Activated T-helper 17 cell treated with anti-CD3 and anti-CD28 coated beads, Interleukin-2, amount 50 U/mL, for 72 hours (primary cell): ENCODE data around the gene CD7. TPM values are rescaled to one million over a fixed set of nuclear protein-coding genes. Genes with fewer than 3 reads are reported as not detected.
A peak's percentile ranks its signal among the peaks of the same experiment; 100 is the strongest.

Experiments used
- ATAC-seq: fragments of 150-1000 bp; cut with Tn5 transposase; replicated peaks from 2 replicates; pipeline ENCODE4 v1.10.0; 2021; ENCODE audit warnings: mild to moderate bottlenecking, moderate library complexity
- H3K27ac Mint-ChIP-seq: one replicate; pipeline ENCODE4 v1.8.0; 2022; ENCODE audit warnings: mixed read lengths
- H3K27me3 Mint-ChIP-seq: one replicate; pipeline ENCODE4 v1.8.0; 2022; ENCODE audit warnings: mixed read lengths
- H3K36me3 Mint-ChIP-seq: one replicate; pipeline ENCODE4 v1.8.0; 2022; ENCODE audit warnings: low read depth, mild to moderate bottlenecking, mixed read lengths
- H3K4me1 Mint-ChIP-seq: one replicate; pipeline ENCODE4 v1.8.0; 2022; ENCODE audit warnings: mixed read lengths
- H3K4me3 Mint-ChIP-seq: one replicate; pipeline ENCODE4 v1.8.0; 2022; ENCODE audit warnings: mild to moderate bottlenecking, mixed read lengths
- H3K9me3 Mint-ChIP-seq: one replicate; pipeline ENCODE4 v1.8.0; 2022; ENCODE audit warnings: mixed read lengths
- total RNA-seq, 2 donors: library from RNA; stranded (reverse); gene quantifications; one replicate each; pipeline ENCODE4 v1.2.3, GENCODE V29; 2022

CD7 gene
- total RNA-seq, 2 donors from 2014 or later = 193 to 378 TPM

- H3K9me3 Mint-ChIP-seq = no peaks in the 10 kb centered on the region
- no peak overlapping the region for H3K27ac Mint-ChIP-seq
- H3K4me3 Mint-ChIP-seq = no peak overlapping the region
- no peaks in the 10 kb centered on the region for H3K36me3 Mint-ChIP-seq
- H3K4me1 Mint-ChIP-seq = peaks cover 28% of the 10 kb centered on the region
- ATAC-seq = no peak
- H3K27me3 Mint-ChIP-seq = no peaks in the 10 kb centered on the region
Observed at GRCh38 chr17:82278786-82279391, 38.5 kb downstream of the CD7 start.

- H3K36me3 Mint-ChIP-seq = peaks cover 5% of the 10 kb centered on the region
- no peak for ATAC-seq
- no peaks in the 10 kb centered on the region for H3K9me3 Mint-ChIP-seq
- H3K4me1 Mint-ChIP-seq = peaks cover 22% of the 10 kb centered on the region
- H3K4me3 Mint-ChIP-seq = no peak overlapping the region
- no peak overlapping the region for H3K27ac Mint-ChIP-seq
- H3K27me3 Mint-ChIP-seq = no peaks in the 10 kb centered on the region
Observed at GRCh38 chr17:82278308-82278707, 39.1 kb downstream of the CD7 start.

DNA sequence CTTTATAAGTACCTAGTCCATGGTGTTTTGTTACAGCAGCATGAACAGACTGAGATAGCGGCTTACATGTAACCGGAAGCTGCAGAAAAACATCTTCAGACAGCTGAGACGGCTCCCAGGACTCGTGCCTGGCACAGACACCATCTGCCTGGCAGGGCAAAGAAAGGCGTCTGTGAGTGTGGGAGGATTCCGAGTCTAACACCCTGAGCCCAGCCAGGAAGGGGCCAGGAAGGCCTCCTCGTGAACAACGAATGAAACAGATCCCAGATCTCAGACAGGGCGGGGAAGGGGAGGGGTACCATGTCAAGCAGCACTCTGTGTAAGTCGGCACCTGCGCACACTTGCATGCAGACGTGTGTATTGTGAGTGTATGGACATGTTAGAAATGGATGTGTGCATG, 39.6 kb downstream of the CD7 start:
- peaks cover 6% of the 10 kb centered on the region for H3K36me3 Mint-ChIP-seq
- H3K9me3 Mint-ChIP-seq = no peaks in the 10 kb centered on the region
- no peak for ATAC-seq
- H3K27ac Mint-ChIP-seq = no peak overlapping the region
- peaks cover 21% of the 10 kb centered on the region for H3K4me1 Mint-ChIP-seq
- no peaks in the 10 kb centered on the region for H3K27me3 Mint-ChIP-seq
- H3K4me3 Mint-ChIP-seq = no peak overlapping the region

GRCh38 chr17:82276938-82277337, 40.5 kb downstream of the CD7 start:
- no peak for ATAC-seq
- H3K4me1 Mint-ChIP-seq = peaks cover 24% of the 10 kb centered on the region
- H3K27ac Mint-ChIP-seq = no peak overlapping the region
- H3K27me3 Mint-ChIP-seq = no peaks in the 10 kb centered on the region
- no peaks in the 10 kb centered on the region for H3K9me3 Mint-ChIP-seq
- H3K36me3 Mint-ChIP-seq = peaks cover 14% of the 10 kb centered on the region
- H3K4me3 Mint-ChIP-seq = no peak overlapping the region

DNA sequence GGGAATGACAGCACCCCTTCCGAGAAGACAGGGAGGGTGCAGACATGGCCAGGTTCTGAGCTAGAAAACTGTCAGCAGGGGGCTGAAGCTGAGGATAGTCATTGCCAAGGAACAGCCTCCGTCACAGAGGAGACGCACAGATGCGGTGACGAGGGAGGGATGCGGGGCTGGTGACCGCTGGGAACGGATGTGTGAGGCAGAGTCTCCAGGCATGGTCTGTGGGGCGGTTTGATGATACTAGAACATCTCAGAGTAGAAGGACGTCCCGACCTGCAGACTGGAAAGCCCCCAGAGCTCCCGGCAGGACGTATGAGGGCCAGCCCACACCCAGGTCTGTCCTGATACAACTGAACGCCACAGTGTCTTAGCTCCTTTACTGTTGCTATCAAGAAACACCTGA, 42.1 kb downstream of the CD7 start:
- Mint-ChIP-seq H3K4me3 (peak overlapping the region; percentile 93), H3K4me1 (peaks cover 24% of the 10 kb centered on the region), H3K36me3 (peaks cover 30% of the 10 kb centered on the region), H3K27ac (peak overlapping the region; percentile 73), H3K9me3 (no peaks in the 10 kb centered on the region), H3K27me3 (no peaks in the 10 kb centered on the region)
- ATAC-seq = no peak

GRCh38 chr17:82274134-82275020, 43.0 kb downstream of the CD7 start:
- Mint-ChIP-seq H3K9me3 (no peaks in the 10 kb centered on the region), H3K4me3 (peak overlapping the region; percentile 93), H3K4me1 (peaks cover 33% of the 10 kb centered on the region), H3K27ac (peak overlapping the region; percentile 99), H3K36me3 (peaks cover 40% of the 10 kb centered on the region), H3K27me3 (no peaks in the 10 kb centered on the region)
- no peak for ATAC-seq

DNA sequence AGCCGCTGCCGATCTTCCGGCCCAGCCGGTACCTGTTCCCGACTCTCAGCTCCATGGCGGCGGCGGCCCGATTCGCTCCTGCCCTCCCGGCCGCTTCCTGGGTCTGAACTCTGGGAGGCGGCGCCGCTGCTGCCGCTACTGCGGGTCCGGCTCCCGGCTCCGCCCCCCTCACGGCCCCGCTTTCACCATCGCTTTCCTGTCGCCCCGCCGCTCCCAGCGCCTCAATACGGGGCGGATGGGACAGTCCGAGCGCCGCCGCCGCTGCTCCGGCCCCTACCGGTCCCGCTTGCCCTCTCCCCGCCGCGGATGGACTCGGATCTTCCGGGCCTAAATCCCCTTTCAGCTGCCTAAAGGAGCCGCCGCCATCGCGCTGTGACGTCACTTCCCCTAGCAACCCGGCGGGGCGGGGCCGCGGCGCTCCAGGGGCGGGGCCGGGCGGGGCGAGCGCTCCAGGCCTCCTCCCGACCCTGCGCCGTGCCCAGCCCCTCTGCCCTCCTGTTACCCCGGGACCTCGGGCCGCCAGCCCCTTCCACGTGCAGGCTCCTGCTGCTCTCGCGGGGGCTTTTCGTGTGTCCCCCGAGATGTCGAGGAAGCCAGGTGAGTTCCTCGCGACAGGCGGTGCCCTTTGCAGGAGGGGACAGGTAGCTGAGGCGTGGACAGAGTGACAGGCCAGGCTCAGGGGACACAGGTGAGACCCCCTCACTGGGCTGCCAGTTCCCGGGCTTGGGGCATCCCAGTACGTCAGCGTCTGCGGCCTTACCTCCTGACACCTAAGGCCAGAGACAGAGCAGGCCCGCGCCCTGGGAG, 43.9 kb downstream of the CD7 start, which contains the start of gene CSNK1D:
Gene CSNK1D (minus strand): TSS at position 374 of the 807 bp plus-strand sequence. CDS start 319 bp downstream, at position 55.
- H3K27me3 Mint-ChIP-seq = no peaks in the 10 kb centered on the region
- ATAC-seq = peak; percentile 91
- peak within 1 kb of the TSS; percentile 99 for H3K27ac Mint-ChIP-seq
- H3K4me1 Mint-ChIP-seq = peaks cover 36% of the 10 kb centered on the region
- peak within 1 kb of the TSS; percentile 93 for H3K4me3 Mint-ChIP-seq
- H3K36me3 Mint-ChIP-seq = peaks cover 48% of the 10 kb centered on the region
- H3K9me3 Mint-ChIP-seq = no peaks in the 10 kb centered on the region

DNA sequence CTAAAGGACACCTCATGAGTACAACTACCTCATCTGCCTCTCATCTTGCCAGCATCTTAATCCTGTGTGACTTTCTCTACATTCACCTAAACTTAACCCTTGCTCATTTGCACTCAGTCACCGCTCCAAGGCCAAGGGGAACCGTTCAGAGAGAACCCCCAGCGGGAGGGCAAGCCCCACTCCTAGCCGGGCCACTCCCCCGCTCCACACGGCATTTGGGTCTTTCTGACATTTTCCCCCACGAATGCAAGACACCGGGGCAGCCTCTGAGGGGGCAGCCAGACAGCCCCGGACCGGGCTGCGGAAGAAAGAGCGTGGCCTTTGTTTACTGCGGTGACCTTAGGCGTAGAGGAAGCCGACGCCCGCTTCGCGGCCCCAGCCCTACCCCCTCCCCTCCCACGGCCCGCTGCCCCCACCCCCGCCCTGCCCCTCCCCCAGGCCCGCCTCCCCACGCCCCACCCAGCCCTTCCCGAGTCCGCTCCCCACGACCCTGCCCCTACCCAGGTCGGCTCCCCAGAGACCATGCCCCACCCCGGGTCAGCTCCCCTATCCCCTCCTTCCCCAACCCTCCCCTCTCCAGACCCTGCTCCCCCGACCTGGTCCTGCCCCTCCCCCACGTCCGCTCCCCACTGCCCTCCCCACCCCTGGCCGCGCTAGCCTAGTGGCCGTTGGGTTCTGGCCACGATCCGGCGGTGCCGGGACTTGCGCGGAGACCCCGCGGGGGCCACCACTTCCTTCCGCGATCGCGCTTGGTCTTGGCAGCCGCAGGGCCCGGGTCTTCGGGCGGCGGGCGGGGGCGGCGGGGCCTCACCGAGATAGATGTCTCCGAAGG, 44.7 kb downstream of the CD7 start:
- Mint-ChIP-seq H3K9me3 (no peaks in the 10 kb centered on the region), H3K4me3 (peak overlapping the region; percentile 93), H3K4me1 (peaks cover 34% of the 10 kb centered on the region), H3K27ac (peak overlapping the region; percentile 99), H3K27me3 (no peaks in the 10 kb centered on the region), H3K36me3 (peaks cover 57% of the 10 kb centered on the region)
- peak; percentile 15 for ATAC-seq

DNA sequence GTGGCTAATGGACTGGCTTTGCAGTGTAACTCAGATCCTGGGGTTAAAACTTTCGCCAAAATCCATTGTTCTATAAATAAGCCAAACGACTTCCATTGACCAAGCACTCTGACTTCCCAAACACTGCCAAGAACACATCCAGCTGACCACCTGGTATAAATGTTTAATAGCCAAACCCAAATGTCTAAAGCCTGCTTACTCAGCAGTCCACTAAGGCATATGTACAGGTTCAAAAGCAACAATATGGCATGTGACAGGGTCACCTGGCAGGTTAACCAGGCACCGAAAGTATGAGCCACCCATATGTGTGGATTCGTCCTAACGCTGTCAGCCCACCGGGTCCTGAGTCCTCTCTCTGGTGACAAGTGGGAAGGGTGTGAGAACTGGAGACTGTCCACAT, 46.0 kb downstream of the CD7 start:
- H3K36me3 Mint-ChIP-seq = peaks cover 70% of the 10 kb centered on the region
- ATAC-seq = no peak
- H3K27me3 Mint-ChIP-seq = no peaks in the 10 kb centered on the region
- peak overlapping the region; percentile 97 for H3K27ac Mint-ChIP-seq
- H3K4me3 Mint-ChIP-seq = peak overlapping the region; percentile 93
- peaks cover 44% of the 10 kb centered on the region for H3K4me1 Mint-ChIP-seq
- no peaks in the 10 kb centered on the region for H3K9me3 Mint-ChIP-seq

DNA sequence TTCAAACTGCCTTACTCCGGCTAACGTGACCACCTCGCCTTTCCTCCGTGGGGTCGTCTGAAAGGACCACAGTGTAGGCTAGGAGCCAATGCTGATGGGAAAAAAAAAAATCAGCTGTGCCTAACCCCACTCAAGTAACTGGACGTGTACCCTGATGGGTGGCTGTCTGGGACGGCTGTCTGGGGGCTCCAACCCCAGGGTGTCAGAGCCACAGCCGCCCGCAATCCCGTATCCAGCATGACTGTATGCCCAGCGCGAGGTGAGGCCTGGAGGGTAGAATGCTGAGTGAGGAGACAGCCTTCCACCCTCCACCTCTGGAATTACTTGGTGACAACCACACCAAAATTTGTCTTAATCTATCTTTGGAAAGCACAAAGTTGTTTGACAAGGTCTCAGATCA, 46.8 kb downstream of the CD7 start:
- no peaks in the 10 kb centered on the region for H3K9me3 Mint-ChIP-seq
- ATAC-seq = no peak
- H3K4me3 Mint-ChIP-seq = peak overlapping the region; percentile 93
- H3K36me3 Mint-ChIP-seq = peaks cover 77% of the 10 kb centered on the region
- H3K27me3 Mint-ChIP-seq = no peaks in the 10 kb centered on the region
- peaks cover 50% of the 10 kb centered on the region for H3K4me1 Mint-ChIP-seq
- H3K27ac Mint-ChIP-seq = peak overlapping the region; percentile 97

GRCh38 chr17:82269882-82270500, 47.4 kb downstream of the CD7 start:
- H3K36me3 Mint-ChIP-seq = peaks cover 84% of the 10 kb centered on the region
- no peaks in the 10 kb centered on the region for H3K9me3 Mint-ChIP-seq
- H3K27me3 Mint-ChIP-seq = no peaks in the 10 kb centered on the region
- H3K4me3 Mint-ChIP-seq = peak overlapping the region; percentile 93
- peaks cover 47% of the 10 kb centered on the region for H3K4me1 Mint-ChIP-seq
- peak overlapping the region; percentile 97 for H3K27ac Mint-ChIP-seq
- no peak for ATAC-seq

- Mint-ChIP-seq H3K4me3 (peak overlapping the region; percentile 93), H3K9me3 (no peaks in the 10 kb centered on the region), H3K36me3 (peaks cover 91% of the 10 kb centered on the region), H3K27me3 (no peaks in the 10 kb centered on the region), H3K4me1 (peaks cover 45% of the 10 kb centered on the region), H3K27ac (peak overlapping the region; percentile 97)
- no peak for ATAC-seq
Observed at GRCh38 chr17:82269138-82269881, 48.1 kb downstream of the CD7 start.
